Measurements from ENCODE around the gene GFOD2. TPM values are rescaled to one million over a fixed set of nuclear protein-coding genes. Genes with fewer than 3 reads are reported as not detected.

The GFOD2 gene
- total and polyA plus RNA-seq, 2 of the 13 experiments (the other 11 are each of a cell fraction or from before 2014, with no cell fraction given), result 11.1 to 17.2 TPM

DNA sequence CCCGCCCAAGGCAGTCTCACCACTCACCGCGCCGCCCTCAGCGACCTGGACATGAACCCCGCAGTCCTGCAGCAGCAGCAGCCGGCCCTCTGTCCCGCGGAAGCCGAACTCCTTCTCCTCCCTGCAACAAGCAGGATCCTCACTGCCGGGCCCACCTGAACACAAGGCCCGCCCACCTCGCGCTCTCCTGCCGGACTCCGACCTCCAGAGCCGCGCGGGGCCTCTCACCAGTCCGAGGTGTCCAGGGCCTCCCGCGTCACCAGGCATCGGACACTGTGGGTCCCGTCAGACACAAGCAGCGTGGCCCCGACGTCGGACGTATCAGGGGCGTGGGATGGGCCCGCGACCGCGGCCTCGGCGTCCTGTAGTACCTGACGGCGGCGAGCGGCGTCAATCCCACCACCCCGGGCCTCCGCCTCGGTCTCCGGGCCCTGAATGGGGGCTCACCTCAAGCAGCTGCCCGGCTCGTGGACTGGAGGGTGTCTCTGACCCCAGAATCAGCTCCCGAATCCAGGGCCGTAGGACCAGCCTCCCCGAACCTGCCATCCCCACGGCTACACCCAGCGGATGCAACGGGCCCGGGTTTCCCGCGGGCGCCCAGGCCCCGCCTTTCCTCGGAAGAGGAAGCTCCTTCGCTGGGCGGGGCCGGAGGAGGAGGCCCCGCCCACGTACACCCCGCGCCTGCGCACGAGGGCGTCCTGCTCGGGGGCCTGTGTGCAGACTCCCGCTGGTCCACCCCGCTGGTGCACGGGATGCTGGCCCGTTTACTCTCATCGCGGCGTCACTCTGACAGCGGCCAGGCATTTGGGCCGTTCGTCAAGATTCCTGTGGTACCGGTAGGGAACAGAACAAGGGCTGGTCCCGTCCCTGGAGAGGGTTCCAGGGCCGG is 59.2 kb downstream of the GFOD2 start, which contains the start of gene ACD (continued):
- TF ChIP-seq, protein P1, sequence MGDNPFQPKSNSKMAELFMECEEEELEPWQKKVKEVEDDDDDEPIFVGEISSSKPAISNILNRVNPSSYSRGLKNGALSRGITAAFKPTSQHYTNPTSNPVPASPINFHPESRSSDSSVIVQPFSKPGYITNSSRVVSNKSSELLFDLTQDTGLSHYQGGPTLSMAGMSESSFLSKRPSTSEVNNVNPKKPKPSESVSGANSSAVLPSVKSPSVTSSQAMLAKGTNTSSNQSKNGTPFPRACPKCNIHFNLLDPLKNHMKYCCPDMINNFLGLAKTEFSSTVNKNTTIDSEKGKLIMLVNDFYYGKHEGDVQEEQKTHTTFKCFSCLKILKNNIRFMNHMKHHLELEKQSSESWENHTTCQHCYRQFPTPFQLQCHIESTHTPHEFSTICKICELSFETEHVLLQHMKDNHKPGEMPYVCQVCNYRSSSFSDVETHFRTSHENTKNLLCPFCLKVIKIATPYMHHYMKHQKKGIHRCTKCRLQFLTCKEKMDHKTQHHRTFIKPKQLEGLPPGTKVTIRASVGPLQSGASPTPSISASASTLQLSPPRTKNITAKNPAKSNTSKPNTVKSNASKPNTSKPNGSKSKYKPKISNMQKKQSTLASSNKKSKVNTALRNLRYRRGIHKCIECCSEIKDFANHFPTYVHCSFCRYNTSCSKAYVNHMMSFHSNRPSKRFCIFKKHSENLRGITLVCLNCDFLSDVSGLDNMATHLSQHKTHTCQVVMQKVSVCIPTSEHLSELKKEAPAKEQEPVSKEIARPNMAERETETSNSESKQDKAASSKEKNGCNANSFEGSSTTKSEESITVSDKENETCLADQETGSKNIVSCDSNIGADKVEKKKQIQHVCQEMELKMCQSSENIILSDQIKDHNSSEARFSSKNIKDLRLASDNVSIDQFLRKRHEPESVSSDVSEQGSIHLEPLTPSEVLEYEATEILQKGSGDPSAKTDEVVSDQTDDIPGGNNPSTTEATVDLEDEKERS (CRISPR knock-in tag; IDR thresholded peaks at IDR 0.05), result peak; percentile 85
- peak; percentile 83; the same call in 1 of the 2 replicates for TF ChIP-seq ZNF761 (CRISPR knock-in tag; conservative IDR thresholded peaks at IDR 0.05)
- TF ChIP-seq ZKSCAN8 (CRISPR knock-in tag; IDR thresholded peaks at IDR 0.05; ENCODE audit: borderline replicate concordance), result peak; percentile 31; the same call in 1 of the 2 replicates
- peak; percentile 62 for TF ChIP-seq HNRNPK (IDR thresholded peaks at IDR 0.05; ENCODE audit: low read depth, low read length, poor library complexity, severe bottlenecking)
- TF ChIP-seq FOXJ3 (CRISPR knock-in tag; IDR thresholded peaks at IDR 0.05; ENCODE audit: borderline replicate concordance), result no peak
- TF ChIP-seq ZNF749 (CRISPR knock-in tag; IDR thresholded peaks at IDR 0.05; ENCODE audit: borderline replicate concordance), result no peak; the same call in 1 of the 2 replicates
- TF ChIP-seq SAFB2 (CRISPR knock-in tag; IDR thresholded peaks at IDR 0.05; ENCODE audit: borderline replicate concordance, low read depth), result peak; percentile 92
- peak; percentile 80; the same call in 1 of the 2 replicates for TF ChIP-seq TBX3 (IDR thresholded peaks at IDR 0.05; ENCODE audit: borderline replicate concordance)
- no peak for TF ChIP-seq BRCA1 (CRISPR knock-in tag; IDR thresholded peaks at IDR 0.05)
- TF ChIP-seq ZGPAT (CRISPR knock-in tag; IDR thresholded peaks at IDR 0.05), result peak; percentile 79
- TF ChIP-seq ZNF30 (CRISPR knock-in tag; IDR thresholded peaks at IDR 0.05), result peak; percentile 55; the same call in 1 of the 2 replicates
- no peak; the same call in none of the 2 replicates for TF ChIP-seq ZNF33B (CRISPR knock-in tag; IDR thresholded peaks at IDR 0.05)
- 0 out of 2 replicates have a peak, but pooled peaks have one; percentile 12 for TF ChIP-seq MAFG (CRISPR knock-in tag; IDR thresholded peaks at IDR 0.05)
- 0 out of 2 replicates have a peak, but pooled peaks have one; percentile 6 for TF ChIP-seq KLF6 (CRISPR knock-in tag; IDR thresholded peaks at IDR 0.05)
- TF ChIP-seq, protein P2, sequence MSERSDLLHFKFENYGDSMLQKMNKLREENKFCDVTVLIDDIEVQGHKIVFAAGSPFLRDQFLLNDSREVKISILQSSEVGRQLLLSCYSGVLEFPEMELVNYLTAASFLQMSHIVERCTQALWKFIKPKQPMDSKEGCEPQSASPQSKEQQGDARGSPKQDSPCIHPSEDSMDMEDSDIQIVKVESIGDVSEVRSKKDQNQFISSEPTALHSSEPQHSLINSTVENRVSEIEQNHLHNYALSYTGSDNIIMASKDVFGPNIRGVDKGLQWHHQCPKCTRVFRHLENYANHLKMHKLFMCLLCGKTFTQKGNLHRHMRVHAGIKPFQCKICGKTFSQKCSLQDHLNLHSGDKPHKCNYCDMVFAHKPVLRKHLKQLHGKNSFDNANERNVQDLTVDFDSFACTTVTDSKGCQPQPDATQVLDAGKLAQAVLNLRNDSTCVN (CRISPR knock-in tag; IDR thresholded peaks at IDR 0.05; ENCODE audit: borderline replicate concordance), result no peak
- TF ChIP-seq, protein P3, sequence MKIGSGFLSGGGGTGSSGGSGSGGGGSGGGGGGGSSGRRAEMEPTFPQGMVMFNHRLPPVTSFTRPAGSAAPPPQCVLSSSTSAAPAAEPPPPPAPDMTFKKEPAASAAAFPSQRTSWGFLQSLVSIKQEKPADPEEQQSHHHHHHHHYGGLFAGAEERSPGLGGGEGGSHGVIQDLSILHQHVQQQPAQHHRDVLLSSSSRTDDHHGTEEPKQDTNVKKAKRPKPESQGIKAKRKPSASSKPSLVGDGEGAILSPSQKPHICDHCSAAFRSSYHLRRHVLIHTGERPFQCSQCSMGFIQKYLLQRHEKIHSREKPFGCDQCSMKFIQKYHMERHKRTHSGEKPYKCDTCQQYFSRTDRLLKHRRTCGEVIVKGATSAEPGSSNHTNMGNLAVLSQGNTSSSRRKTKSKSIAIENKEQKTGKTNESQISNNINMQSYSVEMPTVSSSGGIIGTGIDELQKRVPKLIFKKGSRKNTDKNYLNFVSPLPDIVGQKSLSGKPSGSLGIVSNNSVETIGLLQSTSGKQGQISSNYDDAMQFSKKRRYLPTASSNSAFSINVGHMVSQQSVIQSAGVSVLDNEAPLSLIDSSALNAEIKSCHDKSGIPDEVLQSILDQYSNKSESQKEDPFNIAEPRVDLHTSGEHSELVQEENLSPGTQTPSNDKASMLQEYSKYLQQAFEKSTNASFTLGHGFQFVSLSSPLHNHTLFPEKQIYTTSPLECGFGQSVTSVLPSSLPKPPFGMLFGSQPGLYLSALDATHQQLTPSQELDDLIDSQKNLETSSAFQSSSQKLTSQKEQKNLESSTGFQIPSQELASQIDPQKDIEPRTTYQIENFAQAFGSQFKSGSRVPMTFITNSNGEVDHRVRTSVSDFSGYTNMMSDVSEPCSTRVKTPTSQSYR (CRISPR knock-in tag; IDR thresholded peaks at IDR 0.05; ENCODE audit: borderline replicate concordance), result peak; percentile 11; the same call in 1 of the 2 replicates
